Cortex of kidney (tissue), 1 donor: ENCODE measurements around the gene HCN2.
"Not testable (repeated sequence)": the region's sequence is repeated elsewhere in the genome, so short reads cannot be mapped to it uniquely, and the experiment has no call there.

Source experiments
- DNase-seq: peaks from one replicate; lab custom pipeline; 2025; lab: John Stamatoyannopoulos, UW

HCN2 gene

GRCh38 chr19:620166-620862 is 30.6 kb downstream of the HCN2 start:
- no peak for DNase-seq

GRCh38 chr19:621191-621590 is 31.5 kb downstream of the HCN2 start:
- not testable (repeated sequence) for DNase-seq

- DNase-seq: no peak
Observed at GRCh38 chr19:621819-622218, 32.1 kb downstream of the HCN2 start.

- DNase-seq: no peak
Observed at GRCh38 chr19:622666-623065, 33.0 kb downstream of the HCN2 start.

GRCh38 chr19:623175-623916 is 33.7 kb downstream of the HCN2 start:
- DNase-seq: no peak

GRCh38 chr19:623974-624373 is 34.3 kb downstream of the HCN2 start:
- DNase-seq: no peak

- no peak for DNase-seq
Observed at GRCh38 chr19:624433-625109, 34.9 kb downstream of the HCN2 start.

- no peak for DNase-seq
Observed at GRCh38 chr19:625257-625656, 35.6 kb downstream of the HCN2 start.

GRCh38 chr19:626566-626965 is 36.9 kb downstream of the HCN2 start:
- DNase-seq: not testable (repeated sequence)

- DNase-seq: no peak
Observed at GRCh38 chr19:628168-628567, 38.5 kb downstream of the HCN2 start.

GRCh38 chr19:629515-629914 is 39.8 kb downstream of the HCN2 start:
- DNase-seq: not testable (repeated sequence)

GRCh38 chr19:629961-630714 is 40.5 kb downstream of the HCN2 start:
- no peak for DNase-seq

GRCh38 chr19:632579-633067 is 42.9 kb downstream of the HCN2 start:
- no peak for DNase-seq

- peak; percentile 58 for DNase-seq
Observed at GRCh38 chr19:633068-633785, 43.5 kb downstream of the HCN2 start, which contains the start of gene POLRMT. POLRMT (minus strand) TSS chr19:633537; CDS start chr19:633512, 25 bp downstream.

GRCh38 chr19:633786-634639 is 44.3 kb downstream of the HCN2 start:
- DNase-seq: no peak

GRCh38 chr19:634975-635652 is 45.4 kb downstream of the HCN2 start:
- DNase-seq: no peak

GRCh38 chr19:638906-639252 is 49.2 kb downstream of the HCN2 start:
- DNase-seq: no peak

- no peak for DNase-seq
Observed at GRCh38 chr19:639253-640160, 49.8 kb downstream of the HCN2 start, which contains the start of gene FGF22. FGF22 (plus strand) TSS chr19:639879; CDS start chr19:639926, 47 bp downstream.

GRCh38 chr19:640161-640558 is 50.5 kb downstream of the HCN2 start:
- no peak for DNase-seq
